Kidney (tissue), 14 donors: ENCODE measurements around the gene ZMPSTE24. TPM values are rescaled to one million over a fixed set of nuclear protein-coding genes. Genes with fewer than 3 reads are reported as not detected.

Experiments
- DNase-seq, 5 donors: peaks; one replicate each; pipeline ENCODE4 v3.0.0-alpha.2; 2013 to 2020
- FAIRE-seq: peaks from 2 replicates; lab custom pipeline; 2012; peaks lifted over from hg19 to GRCh38; lab: Jason Lieb, UNC
- H3K27ac ChIP-seq, 2 donors: one replicate each; pipeline ENCODE4 v1.7.0; 2013; ENCODE audit warnings: low read depth in 2 of 2, low read length in 2 of 2, inconsistent platforms in 1 of 2
- H3K27me3 ChIP-seq: one replicate; pipeline ENCODE4 v1.7.1; 2013; ENCODE audit warnings: low read length, inconsistent platforms; ENCODE audit not compliant: control insufficient read depth, insufficient read depth
- H3K36me3 ChIP-seq, 3 donors: one replicate each; pipeline versions ENCODE4 v1.7.0 to v1.7.1; 2013; ENCODE audit warnings: low read length in 3 of 3, control low read depth in 1 of 3, inconsistent platforms in 1 of 3; ENCODE audit not compliant: insufficient read depth in 3 of 3, control insufficient read depth in 2 of 3
- H3K4me1 ChIP-seq, 3 donors: one replicate each; pipeline versions ENCODE4 v1.7.0 to v1.7.1; 2013; ENCODE audit warnings: low read length in 3 of 3, inconsistent platforms in 1 of 3, low read depth in 1 of 3; ENCODE audit not compliant: control insufficient read depth in 2 of 3, insufficient read depth in 2 of 3
- H3K4me3 ChIP-seq, 3 donors: one replicate each; pipeline versions ENCODE4 v1.7.0 to v1.8.1; 2013; ENCODE audit warnings: low read length in 3 of 3, control low read depth in 1 of 3, inconsistent platforms in 1 of 3
- H3K9ac ChIP-seq, 3 donors: one replicate each; pipeline versions ENCODE4 v1.7.0 to v1.7.1; 2013; ENCODE audit warnings: low read length in 3 of 3, control low read depth in 1 of 3, inconsistent platforms in 1 of 3
- H3K9me3 ChIP-seq, 3 donors: one replicate each; pipeline versions ENCODE4 v1.7.0 to v1.7.1; 2013; ENCODE audit warnings: low read length in 3 of 3, control low read depth in 1 of 3, inconsistent platforms in 1 of 3; ENCODE audit not compliant: control insufficient read depth in 2 of 3, insufficient read depth in 1 of 3
- intact Hi-C: fragments of 100-400 bp; cut with DNase I; formaldehyde crosslinking; loops from one replicate; pipeline ENCODE4 v1.11.1; 2022
- polyA plus RNA-seq: library from polyadenylated mRNA; stranded (reverse); fragments of 350-450 nt; fragmentation: Illumina TruSeq; extraction: RNeasy Lipid Tissue Mini Kit (QIAGEN cat#74804); gene quantifications from one replicate; pipeline ENCODE4 v1.2.3, GENCODE V29; 2014; ENCODE audit warnings: low read depth, low replicate concordance; ENCODE audit not compliant: insufficient read depth
- total RNA-seq: library from RNA; stranded (reverse); fragmentation: NEBNext Ultra II Directional; extraction: Animal tissue kit (Norgen Biotek cat#: 25700); gene quantifications from one replicate; pipeline ENCODE4 v1.2.1, GENCODE V29; 2021
- TF ChIP-seq, protein P1 (sequence below): IDR thresholded peaks from 3 replicates; pipeline ENCODE4 v1.5.1; 2012; ENCODE audit warnings: mild to moderate bottlenecking, moderate library complexity, borderline replicate concordance; ENCODE audit not compliant: insufficient read depth; ENCODE audit errors: extremely low read depth
- donor health status: control.
- donor health status: control.
- donor health status: control.
- donor health status: control.
- donor health status: control.
- donor health status: DM: yes; HTN: yes; CAD: no.
- donor health status: Normal renal cell carcinoma (clear cell type).

Gene ZMPSTE24
- total and polyA plus RNA-seq, 2 donors from 2014 or later: 31.2 to 42.6 TPM

DNA sequence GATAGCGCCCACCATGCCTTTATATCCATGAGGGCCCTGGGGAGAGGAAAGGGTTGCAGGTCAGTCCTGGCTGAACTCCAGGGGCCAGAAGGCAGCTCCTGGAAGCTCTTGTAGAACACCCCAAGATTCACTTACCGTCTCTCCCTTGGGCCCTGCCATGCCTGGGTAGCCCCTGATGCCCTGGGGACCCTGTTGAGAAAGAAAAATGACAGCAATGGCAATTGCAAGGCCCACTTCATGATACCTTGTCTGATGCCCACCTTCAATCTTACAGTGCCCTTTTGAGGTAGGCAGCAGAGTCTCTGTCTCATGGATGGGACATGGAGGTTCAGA lies 52.1 kb downstream of the ZMPSTE24 start:
- no peak for FAIRE-seq

GRCh38 chr1:40310983-40311642 lies 53.1 kb downstream of the ZMPSTE24 start:
- no peaks in the 10 kb centered on the region for H3K9me3 ChIP-seq
- DNase-seq (no peak), FAIRE-seq (no peak)
- TF ChIP-seq, protein P1, sequence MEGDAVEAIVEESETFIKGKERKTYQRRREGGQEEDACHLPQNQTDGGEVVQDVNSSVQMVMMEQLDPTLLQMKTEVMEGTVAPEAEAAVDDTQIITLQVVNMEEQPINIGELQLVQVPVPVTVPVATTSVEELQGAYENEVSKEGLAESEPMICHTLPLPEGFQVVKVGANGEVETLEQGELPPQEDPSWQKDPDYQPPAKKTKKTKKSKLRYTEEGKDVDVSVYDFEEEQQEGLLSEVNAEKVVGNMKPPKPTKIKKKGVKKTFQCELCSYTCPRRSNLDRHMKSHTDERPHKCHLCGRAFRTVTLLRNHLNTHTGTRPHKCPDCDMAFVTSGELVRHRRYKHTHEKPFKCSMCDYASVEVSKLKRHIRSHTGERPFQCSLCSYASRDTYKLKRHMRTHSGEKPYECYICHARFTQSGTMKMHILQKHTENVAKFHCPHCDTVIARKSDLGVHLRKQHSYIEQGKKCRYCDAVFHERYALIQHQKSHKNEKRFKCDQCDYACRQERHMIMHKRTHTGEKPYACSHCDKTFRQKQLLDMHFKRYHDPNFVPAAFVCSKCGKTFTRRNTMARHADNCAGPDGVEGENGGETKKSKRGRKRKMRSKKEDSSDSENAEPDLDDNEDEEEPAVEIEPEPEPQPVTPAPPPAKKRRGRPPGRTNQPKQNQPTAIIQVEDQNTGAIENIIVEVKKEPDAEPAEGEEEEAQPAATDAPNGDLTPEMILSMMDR: no peak
- no peak overlapping the region for H3K4me3 ChIP-seq
- H3K27me3 ChIP-seq: no peaks in the 10 kb centered on the region
- peaks cover 0 to 6% (median 2%) of the 10 kb centered on the region in 3 donors for H3K4me1 ChIP-seq
- intact Hi-C loops: no loop called here
- no peak overlapping the region for H3K27ac ChIP-seq
- no peak overlapping the region for H3K9ac ChIP-seq
- peaks cover 0 to 2% (median 0%) of the 10 kb centered on the region in 3 donors for H3K36me3 ChIP-seq

More for the DNA sequence above, 52.1 kb downstream of the ZMPSTE24 start:
- Histone ChIP-seq H3K36me3 (peaks cover 0 to 2% (median 0%) of the 10 kb centered on the region in 3 donors), H3K27me3 (no peaks in the 10 kb centered on the region), H3K27ac (no peak overlapping the region), H3K9ac (no peak overlapping the region), H3K9me3 (no peaks in the 10 kb centered on the region), H3K4me1 (peaks cover 0 to 3% (median 2%) of the 10 kb centered on the region in 3 donors), H3K4me3 (no peak overlapping the region)
- DNase-seq: no peak
- TF ChIP-seq, protein P1: no peak
- intact Hi-C loops: no loop called here

DNA sequence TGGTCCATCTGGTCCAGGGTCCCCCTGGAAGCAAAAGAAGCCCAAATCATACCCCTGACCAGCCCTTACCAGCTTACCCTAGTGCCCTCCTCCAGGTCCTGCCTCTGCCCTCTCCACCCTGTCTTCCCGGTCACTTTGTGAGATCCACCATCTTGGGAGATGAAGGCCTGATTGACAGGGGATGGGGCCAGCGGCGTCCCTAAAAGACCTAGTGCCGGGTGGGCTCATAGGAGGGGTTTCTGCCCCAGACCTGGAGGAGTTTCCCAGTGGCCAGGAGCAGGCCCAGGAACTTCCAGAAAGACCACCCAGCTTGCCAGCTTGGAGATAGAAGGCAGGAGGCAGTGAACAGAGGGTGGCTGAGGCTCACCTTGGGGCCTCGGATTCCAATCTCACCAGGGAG lies 53.7 kb downstream of the ZMPSTE24 start:
- no peak overlapping the region for H3K27ac ChIP-seq
- H3K36me3 ChIP-seq: peaks cover 0 to 2% (median 0%) of the 10 kb centered on the region in 3 donors
- no peaks in the 10 kb centered on the region for H3K27me3 ChIP-seq
- no peaks in the 10 kb centered on the region for H3K9me3 ChIP-seq
- H3K9ac ChIP-seq: no peak overlapping the region
- H3K4me1 ChIP-seq: peaks cover 0 to 8% (median 2%) of the 10 kb centered on the region in 3 donors
- DNase-seq (no peak), FAIRE-seq (no peak)
- no peak overlapping the region for H3K4me3 ChIP-seq
- intact Hi-C loops: no loop called here
- TF ChIP-seq, protein P1: no peak
